Measurements from ENCODE around the gene IGSF6. TPM values are rescaled to one million over a fixed set of nuclear protein-coding genes. Genes with fewer than 3 reads are reported as not detected.
"Not testable (repeated sequence)": the region's sequence is repeated elsewhere in the genome, so short reads cannot be mapped to it uniquely, and the experiment has no call there.

IGSF6 gene
- total RNA-seq, 4 donors from 2014 or later: 0.59 to 4.1 (median 1.6) TPM

DNA sequence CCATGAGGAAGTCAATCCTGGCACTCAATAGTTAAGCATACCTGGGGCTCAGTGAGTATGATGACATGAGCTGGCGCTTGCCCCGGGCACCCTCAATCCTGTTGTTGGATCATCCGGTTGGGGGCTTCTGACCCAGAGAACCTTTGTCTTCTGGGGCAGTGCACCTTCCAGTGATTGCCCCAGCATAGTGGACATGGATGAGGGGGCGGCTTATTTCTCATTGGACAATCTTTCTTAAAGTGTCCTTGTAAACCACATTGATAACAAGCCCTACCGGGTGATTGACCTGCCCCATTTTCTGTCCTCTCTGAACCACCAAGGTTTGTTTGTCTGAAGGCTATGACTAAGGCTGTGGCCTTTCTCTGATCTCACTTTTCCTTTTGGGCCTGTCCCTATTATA, 18.2 kb downstream of the IGSF6 start:
- H3K9me3 ChIP-seq: no peaks in the 10 kb centered on the region
- intact Hi-C loops (cut with DNase I; ENCODE audit: low total_unique reads): no loop called here
- H3K4me3 ChIP-seq: no peak overlapping the region
- H3K4me1 ChIP-seq: no peaks in the 10 kb centered on the region
- DNase-seq: no peak
- TF ChIP-seq POLR2A (IDR thresholded peaks at IDR 0.05) (no peak), CTCF (IDR thresholded peaks at IDR 0.05) (no peak)
- no peak overlapping the region for H3K27ac ChIP-seq
- no peaks in the 10 kb centered on the region for H3K36me3 ChIP-seq
- H3K27me3 ChIP-seq: no peaks in the 10 kb centered on the region

- H3K27ac ChIP-seq; intact Hi-C loops (cut with DNase I; ENCODE audit: low total_unique reads); H3K27me3 ChIP-seq; H3K4me3 ChIP-seq; H3K36me3 ChIP-seq; DNase-seq; H3K4me1 ChIP-seq; H3K9me3 ChIP-seq: not testable (repeated sequence)
These were observed 20.3 kb downstream of the IGSF6 start for GRCh38 chr16:21631951-21632575.

DNA sequence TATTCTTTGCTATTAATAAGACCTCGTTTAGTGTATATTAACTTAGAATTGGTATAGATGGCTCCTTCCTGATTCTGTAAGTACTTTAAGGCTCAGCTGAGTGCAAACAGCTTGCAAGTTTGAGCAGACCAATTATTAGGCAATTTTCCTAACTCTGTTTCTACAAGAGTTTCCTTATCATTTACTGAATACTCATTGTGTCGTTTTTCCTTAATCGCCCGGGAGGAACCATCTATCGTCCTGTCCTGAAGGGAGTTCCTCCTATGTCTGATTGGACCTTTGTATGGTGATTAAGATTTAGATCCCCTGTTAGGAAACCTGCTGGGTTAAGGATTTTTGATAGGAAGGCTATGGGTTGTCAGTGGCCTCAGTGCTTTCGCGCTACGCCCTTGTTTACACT, 21.0 kb downstream of the IGSF6 start:
- H3K4me3 ChIP-seq; intact Hi-C loops (cut with DNase I; ENCODE audit: low total_unique reads); DNase-seq; H3K36me3 ChIP-seq; H3K9me3 ChIP-seq; H3K27ac ChIP-seq; H3K27me3 ChIP-seq; H3K4me1 ChIP-seq: not testable (repeated sequence)

DNA sequence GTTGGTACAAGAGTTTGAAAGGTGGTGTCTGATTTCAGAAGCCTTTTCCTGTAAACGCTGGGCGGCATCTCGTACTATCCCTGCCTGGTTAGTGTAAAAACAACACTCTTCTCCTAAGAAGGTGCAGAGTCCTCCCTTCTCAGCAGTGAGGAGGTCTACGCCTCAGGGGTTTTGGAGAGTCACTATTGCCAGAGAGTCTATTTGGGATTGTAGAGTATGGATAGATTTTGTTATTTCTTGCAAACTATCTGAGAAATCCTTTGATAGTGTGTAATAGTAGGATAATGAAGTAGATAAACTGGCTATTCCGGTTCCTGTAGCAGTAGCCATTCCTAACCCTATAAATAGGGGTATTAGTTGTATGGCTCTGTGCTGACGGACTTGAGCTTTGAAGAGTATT, 21.5 kb downstream of the IGSF6 start:
- H3K9me3 ChIP-seq; H3K36me3 ChIP-seq; H3K4me3 ChIP-seq; DNase-seq; intact Hi-C loops (cut with DNase I; ENCODE audit: low total_unique reads); H3K27me3 ChIP-seq; H3K27ac ChIP-seq; H3K4me1 ChIP-seq: not testable (repeated sequence)

GRCh38 chr16:21629616-21630539, 22.5 kb downstream of the IGSF6 start:
- H3K36me3 ChIP-seq; H3K4me1 ChIP-seq; H3K27ac ChIP-seq; DNase-seq; intact Hi-C loops (cut with DNase I; ENCODE audit: low total_unique reads); H3K9me3 ChIP-seq; H3K27me3 ChIP-seq; H3K4me3 ChIP-seq: not testable (repeated sequence)

GRCh38 chr16:21628772-21629171, 23.6 kb downstream of the IGSF6 start:
- H3K4me3 ChIP-seq: no peak overlapping the region
- no peak for TF ChIP-seq POLR2A (IDR thresholded peaks at IDR 0.05)
- no peak for DNase-seq
- H3K27ac ChIP-seq: no peak overlapping the region
- no peaks in the 10 kb centered on the region for H3K36me3 ChIP-seq
- peaks cover 0 to 7% of the 10 kb centered on the region in 2 donors for H3K4me1 ChIP-seq
- H3K9me3 ChIP-seq: no peaks in the 10 kb centered on the region
- intact Hi-C loops (cut with DNase I; ENCODE audit: low total_unique reads): no loop called here
- no peaks in the 10 kb centered on the region for H3K27me3 ChIP-seq

DNA sequence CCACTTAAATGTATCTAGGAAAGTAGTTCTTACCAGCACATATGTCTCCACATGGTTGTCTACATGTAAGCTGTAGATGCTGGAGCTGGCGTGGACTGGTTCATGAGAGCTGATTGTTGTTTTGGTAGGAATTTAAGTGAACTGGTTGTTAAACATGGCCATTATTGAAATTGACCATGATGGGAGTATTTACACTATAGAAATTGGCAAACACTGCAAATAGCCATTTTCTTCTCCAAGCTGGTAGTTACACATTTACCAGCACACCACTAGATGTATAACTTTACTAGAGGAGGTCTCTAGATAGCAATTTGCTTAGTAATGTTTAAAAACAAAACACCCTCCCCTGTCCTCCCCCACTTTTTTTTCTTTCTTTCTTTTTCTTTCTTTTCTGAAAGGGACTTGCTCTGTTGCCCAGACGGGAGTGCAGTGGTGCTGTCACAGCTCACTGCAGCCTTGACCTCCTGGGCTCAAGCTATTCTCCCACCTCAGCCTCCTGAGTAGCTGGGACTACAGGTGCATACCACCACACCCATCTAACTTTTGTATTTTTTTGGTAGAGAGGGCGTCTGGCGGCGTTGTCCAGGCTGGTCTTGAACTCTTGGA, 24.2 kb downstream of the IGSF6 start:
- TF ChIP-seq POLR2A (IDR thresholded peaks at IDR 0.05) (no peak), CTCF (IDR thresholded peaks at IDR 0.05) (no peak)
- Histone ChIP-seq H3K27me3 (no peaks in the 10 kb centered on the region), H3K4me1 (peaks cover 0 to 7% of the 10 kb centered on the region in 2 donors), H3K4me3 (no peak overlapping the region), H3K27ac (peak overlapping the region in 1 of 2 donors; percentile 82), H3K36me3 (no peaks in the 10 kb centered on the region), H3K9me3 (no peaks in the 10 kb centered on the region)
- no peak for DNase-seq
- intact Hi-C loops (cut with DNase I; ENCODE audit: low total_unique reads): no loop called here
